Measurements from ENCODE around the gene PSME1. TPM values are rescaled to one million over a fixed set of nuclear protein-coding genes. Genes with fewer than 3 reads are reported as not detected.

The PSME1 gene
- total and polyA plus RNA-seq, 2 of the 13 experiments (the other 11 are each of a cell fraction or from before 2014, with no cell fraction given) = 159 to 608 TPM

DNA sequence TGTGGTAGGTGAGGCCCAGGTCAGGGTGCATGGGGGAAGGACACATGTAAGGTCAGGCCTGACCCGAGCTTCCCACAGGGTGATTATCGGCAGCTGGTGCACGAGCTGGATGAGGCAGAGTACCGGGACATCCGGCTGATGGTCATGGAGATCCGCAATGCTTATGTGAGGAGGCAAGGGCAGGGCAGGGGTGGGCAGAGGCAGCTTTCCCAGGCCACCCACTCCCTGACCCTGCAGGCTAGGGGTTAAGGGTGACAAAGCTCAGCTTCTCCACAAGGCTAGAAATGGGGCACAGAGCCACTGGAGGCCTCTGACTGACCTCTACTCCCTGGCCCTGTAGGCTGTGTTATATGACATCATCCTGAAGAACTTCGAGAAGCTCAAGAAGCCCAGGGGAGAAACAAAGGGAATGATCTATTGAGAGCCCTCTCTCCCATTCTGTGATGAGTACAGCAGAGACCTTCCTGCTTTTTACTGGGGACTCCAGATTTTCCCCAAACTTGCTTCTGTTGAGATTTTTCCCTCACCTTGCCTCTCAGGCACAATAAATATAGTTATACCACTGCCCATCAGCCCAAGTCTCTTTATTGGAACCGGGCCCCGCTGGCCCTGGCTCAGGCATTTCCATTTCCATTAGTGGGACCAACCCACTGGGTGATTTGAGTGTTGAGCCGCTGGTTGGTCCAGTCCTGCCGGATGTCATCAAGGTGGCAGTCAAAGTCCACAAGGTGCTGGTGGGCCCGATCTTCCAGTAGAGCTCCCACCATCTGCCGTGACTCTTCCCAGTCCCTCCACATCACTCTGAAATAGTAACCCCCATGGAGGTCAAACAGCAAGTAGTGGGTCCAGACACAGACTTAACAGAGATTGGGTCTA is 2.6 kb downstream of the PSME1 start (continued):
- TF ChIP-seq YY1 (IDR thresholded peaks at IDR 0.05; ENCODE audit: insufficient read depth, insufficient replicate concordance, low read depth, low read length) (no peak), ZNF761 (CRISPR knock-in tag; conservative IDR thresholded peaks at IDR 0.05) (0 out of 2 replicates have a peak, but pooled peaks have one; percentile 45), SNAPC2 (CRISPR knock-in tag; IDR thresholded peaks at IDR 0.05) (no peak), ZNF337 (CRISPR knock-in tag; IDR thresholded peaks at IDR 0.05; ENCODE audit: borderline replicate concordance, low read depth) (no peak), ZNF282 (IDR thresholded peaks at IDR 0.05; ENCODE audit: partially characterized antibody) (no peak), ZFX (CRISPR knock-in tag; IDR thresholded peaks at IDR 0.05; ENCODE audit: low read depth) (peak; percentile 64; the same call in 1 of the 2 replicates), ZNF501 (CRISPR knock-in tag; IDR thresholded peaks at IDR 0.05) (no peak), GTF2F1 (IDR thresholded peaks at IDR 0.05; ENCODE audit: low read length) (no peak), SMARCC2 (IDR thresholded peaks at IDR 0.05) (no peak), SAP130 (CRISPR knock-in tag; IDR thresholded peaks at IDR 0.05; ENCODE audit: low read depth) (peak; percentile 10; the same call in 1 of the 2 replicates), SMAD9 (CRISPR knock-in tag; IDR thresholded peaks at IDR 0.05) (no peak), ZNF790 (CRISPR knock-in tag; IDR thresholded peaks at IDR 0.05; ENCODE audit: borderline replicate concordance) (no peak), MIER2 (CRISPR knock-in tag; IDR thresholded peaks at IDR 0.05) (no peak), ZNF577 (CRISPR knock-in tag; IDR thresholded peaks at IDR 0.05; ENCODE audit: borderline replicate concordance, low read depth) (no peak), ATRX (CRISPR knock-in tag; IDR thresholded peaks at IDR 0.05; ENCODE audit: borderline replicate concordance) (no peak), ZNF317 (CRISPR knock-in tag; IDR thresholded peaks at IDR 0.05) (no peak), SOX6 (IDR thresholded peaks at IDR 0.05) (no peak), SOX6 (CRISPR knock-in tag; IDR thresholded peaks at IDR 0.05) (no peak), HNRNPUL1 (IDR thresholded peaks at IDR 0.05; ENCODE audit: low read depth, low read length) (no peak), ZNF333 (CRISPR knock-in tag; IDR thresholded peaks at IDR 0.05; ENCODE audit: borderline replicate concordance) (0 out of 2 replicates have a peak, but pooled peaks have one; percentile 53), KLF15 (CRISPR knock-in tag; IDR thresholded peaks at IDR 0.05; ENCODE audit: borderline replicate concordance) (no peak), NR2C2 (CRISPR knock-in tag; IDR thresholded peaks at IDR 0.05; ENCODE audit: borderline replicate concordance) (peak; percentile 53; the same call in 1 of the 2 replicates)
- TF ChIP-seq, protein P1, sequence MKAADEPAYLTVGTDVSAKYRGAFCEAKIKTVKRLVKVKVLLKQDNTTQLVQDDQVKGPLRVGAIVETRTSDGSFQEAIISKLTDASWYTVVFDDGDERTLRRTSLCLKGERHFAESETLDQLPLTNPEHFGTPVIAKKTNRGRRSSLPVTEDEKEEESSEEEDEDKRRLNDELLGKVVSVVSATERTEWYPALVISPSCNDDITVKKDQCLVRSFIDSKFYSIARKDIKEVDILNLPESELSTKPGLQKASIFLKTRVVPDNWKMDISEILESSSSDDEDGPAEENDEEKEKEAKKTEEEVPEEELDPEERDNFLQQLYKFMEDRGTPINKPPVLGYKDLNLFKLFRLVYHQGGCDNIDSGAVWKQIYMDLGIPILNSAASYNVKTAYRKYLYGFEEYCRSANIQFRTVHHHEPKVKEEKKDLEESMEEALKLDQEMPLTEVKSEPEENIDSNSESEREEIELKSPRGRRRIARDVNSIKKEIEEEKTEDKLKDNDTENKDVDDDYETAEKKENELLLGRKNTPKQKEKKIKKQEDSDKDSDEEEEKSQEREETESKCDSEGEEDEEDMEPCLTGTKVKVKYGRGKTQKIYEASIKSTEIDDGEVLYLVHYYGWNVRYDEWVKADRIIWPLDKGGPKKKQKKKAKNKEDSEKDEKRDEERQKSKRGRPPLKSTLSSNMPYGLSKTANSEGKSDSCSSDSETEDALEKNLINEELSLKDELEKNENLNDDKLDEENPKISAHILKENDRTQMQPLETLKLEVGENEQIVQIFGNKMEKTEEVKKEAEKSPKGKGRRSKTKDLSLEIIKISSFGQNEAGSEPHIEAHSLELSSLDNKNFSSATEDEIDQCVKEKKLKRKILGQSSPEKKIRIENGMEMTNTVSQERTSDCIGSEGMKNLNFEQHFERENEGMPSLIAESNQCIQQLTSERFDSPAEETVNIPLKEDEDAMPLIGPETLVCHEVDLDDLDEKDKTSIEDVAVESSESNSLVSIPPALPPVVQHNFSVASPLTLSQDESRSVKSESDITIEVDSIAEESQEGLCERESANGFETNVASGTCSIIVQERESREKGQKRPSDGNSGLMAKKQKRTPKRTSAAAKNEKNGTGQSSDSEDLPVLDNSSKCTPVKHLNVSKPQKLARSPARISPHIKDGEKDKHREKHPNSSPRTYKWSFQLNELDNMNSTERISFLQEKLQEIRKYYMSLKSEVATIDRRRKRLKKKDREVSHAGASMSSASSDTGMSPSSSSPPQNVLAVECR (CRISPR knock-in tag; IDR thresholded peaks at IDR 0.05; ENCODE audit: borderline replicate concordance) = no peak
- TF ChIP-seq, protein P2, sequence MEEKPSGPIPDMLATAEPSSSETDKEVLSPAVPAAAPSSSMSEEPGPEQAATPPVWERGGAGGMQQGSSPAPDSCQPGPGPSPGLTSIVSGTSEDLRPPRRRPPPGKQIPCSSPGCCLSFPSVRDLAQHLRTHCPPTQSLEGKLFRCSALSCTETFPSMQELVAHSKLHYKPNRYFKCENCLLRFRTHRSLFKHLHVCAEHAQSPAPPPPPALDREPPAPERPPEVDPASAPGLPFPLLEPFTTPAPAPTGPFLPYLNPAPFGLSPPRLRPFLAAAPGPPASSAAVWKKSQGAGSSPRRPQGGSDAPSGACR (CRISPR knock-in tag; IDR thresholded peaks at IDR 0.05) = no peak
- TF ChIP-seq, protein P3, sequence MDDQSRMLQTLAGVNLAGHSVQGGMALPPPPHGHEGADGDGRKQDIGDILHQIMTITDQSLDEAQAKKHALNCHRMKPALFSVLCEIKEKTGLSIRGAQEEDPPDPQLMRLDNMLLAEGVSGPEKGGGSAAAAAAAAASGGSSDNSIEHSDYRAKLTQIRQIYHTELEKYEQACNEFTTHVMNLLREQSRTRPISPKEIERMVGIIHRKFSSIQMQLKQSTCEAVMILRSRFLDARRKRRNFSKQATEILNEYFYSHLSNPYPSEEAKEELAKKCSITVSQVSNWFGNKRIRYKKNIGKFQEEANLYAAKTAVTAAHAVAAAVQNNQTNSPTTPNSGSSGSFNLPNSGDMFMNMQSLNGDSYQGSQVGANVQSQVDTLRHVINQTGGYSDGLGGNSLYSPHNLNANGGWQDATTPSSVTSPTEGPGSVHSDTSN (CRISPR knock-in tag; IDR thresholded peaks at IDR 0.05; ENCODE audit: borderline replicate concordance) = no peak

Measured in HepG2 (cell line).